OCI-LY7 (cell line): ENCODE data around the gene EDEM3.

ENCODE experiments used
- EZH2phosphoT487 ChIP-seq: fragments of 200-600 bp; sonication (generic); IDR thresholded peaks from 2 replicates; pipeline ENCODE4 v1.6.1; 2018; ENCODE audit warnings: low read depth, borderline replicate concordance, mild to moderate bottlenecking, mixed run types, antibody characterized with exemption, low read length, moderate library complexity, mixed read lengths
- TF ChIP-seq, protein P1 (sequence below): fragments of 200-600 bp; sonication (generic); conservative IDR thresholded peaks from 2 replicates; pipeline ENCODE4 v1.5.1; 2014; ENCODE audit warnings: mild to moderate bottlenecking, antibody characterized with exemption, low read length, moderate library complexity, mixed read lengths

DNA sequence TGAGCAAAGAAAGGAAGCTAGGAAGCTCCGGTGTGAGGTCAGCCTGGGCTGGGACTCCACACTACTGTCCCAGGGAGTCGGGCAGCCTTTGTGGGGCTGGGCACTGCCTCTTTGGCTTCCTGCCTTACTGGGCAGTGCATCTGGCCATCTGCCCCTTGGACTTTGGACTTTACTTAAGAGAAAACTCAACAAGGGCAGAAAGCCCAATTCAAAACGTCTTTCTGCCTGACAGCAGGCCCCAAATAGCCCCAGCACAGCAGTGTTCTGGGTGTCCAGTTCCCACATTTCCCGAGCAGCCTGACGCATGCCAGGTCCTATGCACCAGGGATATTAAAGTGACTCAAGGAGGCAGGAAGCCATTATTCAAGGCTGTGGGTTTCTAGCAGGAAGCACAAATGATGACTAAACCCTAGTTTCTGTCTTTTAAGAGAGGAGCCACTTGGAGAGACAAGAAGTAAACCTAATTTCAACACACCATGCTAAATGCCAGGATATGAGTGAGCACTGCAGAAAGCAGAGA, 37.9 kb upstream of the EDEM3 start:
- TF ChIP-seq, protein P1, sequence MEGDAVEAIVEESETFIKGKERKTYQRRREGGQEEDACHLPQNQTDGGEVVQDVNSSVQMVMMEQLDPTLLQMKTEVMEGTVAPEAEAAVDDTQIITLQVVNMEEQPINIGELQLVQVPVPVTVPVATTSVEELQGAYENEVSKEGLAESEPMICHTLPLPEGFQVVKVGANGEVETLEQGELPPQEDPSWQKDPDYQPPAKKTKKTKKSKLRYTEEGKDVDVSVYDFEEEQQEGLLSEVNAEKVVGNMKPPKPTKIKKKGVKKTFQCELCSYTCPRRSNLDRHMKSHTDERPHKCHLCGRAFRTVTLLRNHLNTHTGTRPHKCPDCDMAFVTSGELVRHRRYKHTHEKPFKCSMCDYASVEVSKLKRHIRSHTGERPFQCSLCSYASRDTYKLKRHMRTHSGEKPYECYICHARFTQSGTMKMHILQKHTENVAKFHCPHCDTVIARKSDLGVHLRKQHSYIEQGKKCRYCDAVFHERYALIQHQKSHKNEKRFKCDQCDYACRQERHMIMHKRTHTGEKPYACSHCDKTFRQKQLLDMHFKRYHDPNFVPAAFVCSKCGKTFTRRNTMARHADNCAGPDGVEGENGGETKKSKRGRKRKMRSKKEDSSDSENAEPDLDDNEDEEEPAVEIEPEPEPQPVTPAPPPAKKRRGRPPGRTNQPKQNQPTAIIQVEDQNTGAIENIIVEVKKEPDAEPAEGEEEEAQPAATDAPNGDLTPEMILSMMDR = no peak
- no peak for TF ChIP-seq EZH2phosphoT487
